ENCODE data around the gene HNF1B.

HNF1B gene

GRCh38 chr17:37761059-37761458, 16.2 kb upstream of the HNF1B start:
- no peak for DNase-seq

- no peak for DNase-seq
These were observed 14.3 kb upstream of the HNF1B start for GRCh38 chr17:37759014-37759637.

- no peak for DNase-seq
These were observed 11.2 kb upstream of the HNF1B start for GRCh38 chr17:37756051-37756450.

GRCh38 chr17:37755455-37755854, 10.6 kb upstream of the HNF1B start:
- DNase-seq: no peak

GRCh38 chr17:37754363-37754762, 9.5 kb upstream of the HNF1B start:
- no peak for DNase-seq

GRCh38 chr17:37752482-37752881, 7.6 kb upstream of the HNF1B start:
- no peak for DNase-seq

GRCh38 chr17:37750768-37751475, 6.1 kb upstream of the HNF1B start:
- DNase-seq: no peak

- no peak for DNase-seq
These were observed 5.4 kb upstream of the HNF1B start for GRCh38 chr17:37750292-37750691.

- DNase-seq: no peak
These were observed 2.4 kb upstream of the HNF1B start for GRCh38 chr17:37747222-37747621.

- DNase-seq: no peak
These were observed 1.8 kb upstream of the HNF1B start for GRCh38 chr17:37746617-37747016.

- DNase-seq: no peak
These were observed 1.1 kb upstream of the HNF1B start for GRCh38 chr17:37745801-37746426.

- DNase-seq: no peak
These were observed 279 bp downstream of the HNF1B start for GRCh38 chr17:37744633-37744927.

- DNase-seq: no peak
These were observed 805 bp downstream of the HNF1B start for GRCh38 chr17:37743875-37744632.

- no peak for DNase-seq
These were observed 1.3 kb downstream of the HNF1B start for GRCh38 chr17:37743612-37743874.

GRCh38 chr17:37742762-37743611, 1.9 kb downstream of the HNF1B start:
- no peak for DNase-seq

- DNase-seq: no peak
These were observed 2.6 kb downstream of the HNF1B start for GRCh38 chr17:37742116-37742761.

GRCh38 chr17:37741341-37742115, 3.3 kb downstream of the HNF1B start:
- no peak for DNase-seq

GRCh38 chr17:37740915-37741314, 3.9 kb downstream of the HNF1B start:
- no peak for DNase-seq

- no peak for DNase-seq
These were observed 6.9 kb downstream of the HNF1B start for GRCh38 chr17:37737971-37738370.

- DNase-seq: no peak
These were observed 7.8 kb downstream of the HNF1B start for GRCh38 chr17:37737081-37737480.

GRCh38 chr17:37736428-37736827, 8.4 kb downstream of the HNF1B start:
- no peak for DNase-seq

GRCh38 chr17:37735165-37735564, 9.7 kb downstream of the HNF1B start:
- no peak for DNase-seq
